HCT116 (cell line): ENCODE measurements around the gene ISYNA1. TPM values are rescaled to one million over a fixed set of nuclear protein-coding genes. Genes with fewer than 3 reads are reported as not detected.

Experiments
- ATAC-seq: fragments of 200-7000 bp; cut with Tn5 transposase; 2 replicates; pipeline ENCODE4 v1.9.1; 2020; ENCODE audit warnings: mild to moderate bottlenecking, moderate library complexity
- BruUV-seq: library from RNA; stranded (reverse); fragments of 400-500 nt; replicated peaks from 2 replicates; lab custom pipeline; 2021; lab: Mats Ljungman, UMichigan
- CTCF ChIA-PET: fragments of 300-600 bp; sonication (Branson Sonifier 250); formaldehyde crosslinking; loops from one replicate; lab custom pipeline; 2021; ENCODE audit warnings: antibody characterized with exemption; lab: Charles Lee
- POLR2A ChIA-PET: fragments of 300-600, 350-600 bp; sonication (Branson Sonifier 250); formaldehyde crosslinking; loops from one replicate; lab custom pipeline; 2021; ENCODE audit warnings: antibody characterized with exemption; lab: Charles Lee
- RAD21 ChIA-PET, 2 experiments: fragments of 300-600 bp; sonication (Branson Sonifier 250); formaldehyde crosslinking; loops; one replicate each; lab custom pipeline; 2023; ENCODE audit warnings: low total read pairs in 2 of 2; ENCODE audit not compliant: uncharacterized antibody in 2 of 2, unreplicated experiment in 2 of 2, low non-redundant PET in 1 of 2; lab: Charles Lee
- DNase-seq: peaks from one replicate; pipeline ENCODE4 v3.0.0-alpha.2; 2010; ENCODE audit warnings: low read depth, low spot score
- H2AFZ ChIP-seq: fragments of 200-600 bp; shearing (Covaris generic), sonication (generic); 2 replicates; pipeline ENCODE4 v1.6.1; 2017; ENCODE audit warnings: low read depth, mixed run types, mixed read lengths, antibody characterized with exemption, low read length; ENCODE audit not compliant: poor library complexity, severe bottlenecking
- H3K27ac ChIP-seq: 2 replicates; pipeline ENCODE4 v1.5.1; 2012; ENCODE audit warnings: low read depth, low read length
- H3K27me3 ChIP-seq: fragments of 200-600 bp; sonication (generic); 2 replicates; pipeline ENCODE4 v1.6.1; 2016; ENCODE audit warnings: mixed run types, low read length, mixed read lengths; ENCODE audit not compliant: insufficient read depth
- H3K36me3 ChIP-seq, 2 experiments: fragments of 200-500 bp in 1 of 2; fragments of 200-600 bp in 1 of 2; sonication (Bioruptor generic) in 1 of 2; sonication (generic) in 1 of 2; 2 replicates each; pipeline versions ENCODE4 v1.5.1 to v1.6.1; 2014 to 2016; ENCODE audit warnings: low read length in 2 of 2, inconsistent platforms in 1 of 2, mixed read lengths in 1 of 2, mixed run types in 1 of 2; ENCODE audit not compliant: insufficient read depth in 2 of 2, control insufficient read depth in 1 of 2
- H3K4me1 ChIP-seq, 2 experiments: fragments of 200-600 bp in 1 of 2; sonication (generic) in 1 of 2; 2 replicates each; pipeline versions ENCODE4 v1.5.1 to v1.6.1; 2012 to 2017; ENCODE audit warnings: low read length in 2 of 2, inconsistent platforms in 1 of 2, mild to moderate bottlenecking in 1 of 2, mixed read lengths in 1 of 2, mixed run types in 1 of 2, moderate library complexity in 1 of 2; ENCODE audit not compliant: insufficient read depth in 2 of 2, control insufficient read depth in 1 of 2
- H3K4me2 ChIP-seq: fragments of 200-600 bp; sonication (generic); 2 replicates; pipeline ENCODE4 v1.6.1; 2017; ENCODE audit warnings: mixed run types, low read length, mixed read lengths
- H3K4me3 ChIP-seq, 2 experiments: fragments of 200-600 bp in 1 of 2; sonication (generic) in 1 of 2; replicated peaks in 1 of 2; 2 replicates each; pipeline ENCODE4 v1.5.1; 2011 to 2016; ENCODE audit warnings: low read length in 2 of 2, control low read depth in 1 of 2, low read depth in 1 of 2, mild to moderate bottlenecking in 1 of 2, mixed read lengths in 1 of 2, mixed run types in 1 of 2
- H3K79me2 ChIP-seq: fragments of 200-600 bp; sonication (generic); 2 replicates; pipeline ENCODE4 v1.6.1; 2017; ENCODE audit warnings: mild to moderate bottlenecking, mixed run types, low read length, moderate library complexity, mixed read lengths; ENCODE audit not compliant: insufficient read depth
- H3K9ac ChIP-seq: fragments of 200-600 bp; sonication (generic); 2 replicates; pipeline ENCODE4 v1.6.1; 2016; ENCODE audit warnings: low read length, mixed read lengths
- H3K9me2 ChIP-seq: fragments of 200-600 bp; sonication (generic), shearing (Covaris generic); 2 replicates; pipeline ENCODE4 v1.6.1; 2017; ENCODE audit warnings: mixed run types, mild to moderate bottlenecking, moderate library complexity; ENCODE audit not compliant: insufficient read depth
- H3K9me3 ChIP-seq, 2 experiments: fragments of 200-500 bp in 1 of 2; fragments of 200-600 bp in 1 of 2; sonication (Bioruptor generic) in 1 of 2; sonication (generic) in 1 of 2; 2 replicates each; pipeline ENCODE4 v1.6.1; 2014 to 2017; ENCODE audit warnings: low read length in 2 of 2, mixed read lengths in 2 of 2, inconsistent platforms in 1 of 2, low read depth in 1 of 2, mild to moderate bottlenecking in 1 of 2, mixed run types in 1 of 2, moderate library complexity in 1 of 2; ENCODE audit not compliant: control insufficient read depth in 1 of 2, insufficient read depth in 1 of 2
- H4K20me1 ChIP-seq: fragments of 200-600 bp; sonication (generic), shearing (Covaris generic); 2 replicates; pipeline ENCODE4 v1.6.1; 2017; ENCODE audit warnings: mixed run types, mild to moderate bottlenecking, moderate library complexity; ENCODE audit not compliant: insufficient read depth
- CBX3 ChIP-seq: IDR thresholded peaks from 2 replicates; pipeline ENCODE4 v1.6.1; 2012; ENCODE audit warnings: low read depth
- CEBPB ChIP-seq: IDR thresholded peaks from 2 replicates; pipeline ENCODE4 v1.6.1; 2012; ENCODE audit warnings: low read depth
- EGR1 ChIP-seq: IDR thresholded peaks from 2 replicates; pipeline ENCODE4 v1.6.1; 2012; ENCODE audit warnings: low read depth
- POLR2A ChIP-seq: IDR thresholded peaks from 2 replicates; pipeline ENCODE4 v1.7.0; 2011; ENCODE audit warnings: borderline replicate concordance; ENCODE audit not compliant: insufficient read depth, insufficient read length; ENCODE audit errors: extremely low read depth
- SRF ChIP-seq: IDR thresholded peaks from 2 replicates; pipeline ENCODE4 v1.6.1; 2012; ENCODE audit warnings: low read depth
- TCF7L2 ChIP-seq: IDR thresholded peaks from 2 replicates; pipeline ENCODE4 v1.7.0; 2011; ENCODE audit warnings: borderline replicate concordance, inconsistent platforms; ENCODE audit not compliant: insufficient read depth, insufficient read length; ENCODE audit errors: extremely low read depth
- ZFX ChIP-seq: fragments of 450-650 bp; IDR thresholded peaks from 2 replicates; pipeline ENCODE4 v1.6.1; 2017
- ZNF274 ChIP-seq: fragments of 200-500 bp; sonication (Bioruptor generic); IDR thresholded peaks from 2 replicates; pipeline ENCODE4 v1.6.1; 2014; ENCODE audit warnings: mild to moderate bottlenecking, low read depth, low read length, inconsistent platforms
- intact Hi-C: fragments of 100-400 bp; cut with micrococcal nuclease; formaldehyde crosslinking; loops from 2 replicates; pipeline ENCODE4 v1.10.0; 2022
- total RNA-seq: library from RNA; stranded (reverse); gene quantifications from one replicate; pipeline ENCODE4 v1.2.1, GENCODE V29; 2021; ENCODE audit not compliant: unreplicated experiment
- TF ChIP-seq, protein P1 (sequence below): IDR thresholded peaks from 2 replicates; pipeline ENCODE4 v1.6.1; 2012

Gene ISYNA1
- total RNA-seq, 1 experiment from 2014 or later: 365 TPM

DNA sequence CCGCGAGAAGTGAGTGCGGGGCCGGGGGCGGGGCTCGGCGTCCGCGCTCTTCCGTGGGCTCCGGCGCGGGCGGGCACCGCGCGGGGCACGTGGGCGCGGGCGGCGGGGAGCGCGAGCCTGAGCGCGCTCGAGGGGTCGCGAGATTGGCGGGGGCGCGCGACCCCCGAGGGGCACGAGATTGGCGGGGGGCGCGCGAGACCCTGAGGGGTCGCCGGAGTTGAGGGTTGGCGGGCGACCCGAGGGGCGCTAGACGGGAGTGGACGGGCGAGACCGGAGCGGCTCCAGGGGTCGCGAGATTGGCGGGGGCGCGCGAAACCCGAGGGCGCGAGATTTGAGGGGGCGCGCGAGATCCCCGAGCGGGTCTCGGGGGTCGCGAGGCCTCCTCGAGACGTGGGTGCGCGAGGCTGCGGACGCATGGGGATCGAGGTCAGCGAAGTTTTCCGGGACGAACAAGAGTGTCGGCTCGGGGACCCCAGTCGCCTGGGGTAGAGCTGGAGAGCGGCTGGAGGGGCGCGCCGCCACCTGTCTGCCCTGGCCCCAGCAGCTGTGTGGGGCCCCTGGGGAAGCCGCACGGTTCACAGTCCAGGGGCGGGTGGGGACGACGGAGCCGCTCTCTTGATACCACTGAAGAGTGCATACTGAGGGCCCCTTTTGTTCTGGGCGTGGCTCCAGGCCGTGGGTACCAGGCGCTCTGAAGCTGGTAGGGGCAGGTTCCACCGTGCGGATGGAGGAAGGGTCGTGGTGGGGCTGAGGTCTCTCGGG lies 18.1 kb downstream of the ISYNA1 start:
- Histone ChIP-seq H3K27me3 (no peaks in the 10 kb centered on the region), H3K4me3 (peak overlapping the region; percentile 65 to 92), H3K27ac (peak overlapping the region; percentile 98), H4K20me1 (no peaks in the 10 kb centered on the region), H3K9me2 (no peaks in the 10 kb centered on the region), H3K9ac (peak overlapping the region; percentile 96), H3K4me1 (peaks cover 43 to 80% of the 10 kb centered on the region in 2 experiments), H2AFZ (no peak overlapping the region)
- POLR2A ChIA-PET: interaction anchor here (0.5 to 4.0 kb wide), 4 partner anchors 17 to 127 kb away, joined by 4 to 22 read pairs (median 6); partner anchors contain the start of gene GDF15
- BruUV-seq: no TSS peak
- no peak for TF ChIP-seq CEBPB
- no peak for TF ChIP-seq TCF7L2
- TF ChIP-seq ZNF274: no peak
- TF ChIP-seq CBX3: no peak
- no peak for TF ChIP-seq EGR1
- TF ChIP-seq, protein P1, sequence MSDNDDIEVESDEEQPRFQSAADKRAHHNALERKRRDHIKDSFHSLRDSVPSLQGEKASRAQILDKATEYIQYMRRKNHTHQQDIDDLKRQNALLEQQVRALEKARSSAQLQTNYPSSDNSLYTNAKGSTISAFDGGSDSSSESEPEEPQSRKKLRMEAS: no peak; the same call in 1 of the 2 replicates
- peak; percentile 28; the same call in 1 of the 2 replicates for TF ChIP-seq ZFX
- peak; percentile 27 for TF ChIP-seq POLR2A
- TF ChIP-seq SRF: no peak
- TF ChIP-seq, all 23 proteins: peak for 2
- ChIA-PET CTCF (interaction anchor here (1.0 to 3.5 kb wide), 3 partner anchors 31 to 91 kb away, joined by 3 to 11 read pairs (median 5); no protein-coding TSS in a partner anchor), RAD21 (interaction anchor here (0.6 kb wide), 2 partner anchors 130 to 538 kb away, joined by 3 to 6 read pairs; no protein-coding TSS in a partner anchor)
- no peak for ATAC-seq
- Histone ChIP-seq H3K79me2 (peaks cover 54% of the 10 kb centered on the region), H3K9me3 (no peaks in the 10 kb centered on the region), H3K36me3 (no peaks in the 10 kb centered on the region; a peak in 1 of 4 replicates), H3K4me2 (peak overlapping the region; percentile 100)
- intact Hi-C loops: no loop called here
- no peak for DNase-seq
